GM23338 (cell line): ENCODE data around the gene CLDN7. TPM values are rescaled to one million over a fixed set of nuclear protein-coding genes. Genes with fewer than 3 reads are reported as not detected.

Source experiments
- ATAC-seq: fragments of 200-7000 bp; cut with Tn5 transposase; 3 replicates; pipeline ENCODE4 v1.9.1; 2020
- DNase-seq: peaks from one replicate; pipeline ENCODE4 v3.0.0-alpha.2; 2015; ENCODE audit warnings: low spot score
- H2AFZ ChIP-seq: fragments of 200-600 bp; sonication (generic); 2 replicates; pipeline ENCODE4 v1.8.0; 2016; ENCODE audit warnings: antibody characterized with exemption, mild to moderate bottlenecking, moderate library complexity
- H3F3A ChIP-seq: fragments of 200-600 bp; sonication (generic); replicated peaks from 2 replicates; pipeline ENCODE4 v1.8.0; 2017; ENCODE audit warnings: antibody characterized with exemption, mixed run types, low read depth
- H3K27ac ChIP-seq: fragments of 200-600 bp; sonication (generic); 2 replicates; pipeline ENCODE4 v1.6.1; 2016; ENCODE audit warnings: low read depth
- H3K27me3 ChIP-seq: fragments of 200-600 bp; sonication (generic); 2 replicates; pipeline ENCODE4 v1.8.0; 2016; ENCODE audit warnings: mild to moderate bottlenecking, mixed run types, moderate library complexity; ENCODE audit not compliant: insufficient read depth
- H3K36me3 ChIP-seq: fragments of 200-600 bp; sonication (generic); 2 replicates; pipeline ENCODE4 v1.8.0; 2016; ENCODE audit warnings: mild to moderate bottlenecking; ENCODE audit not compliant: insufficient read depth
- H3K4me1 ChIP-seq: fragments of 200-600 bp; sonication (generic); 2 replicates; pipeline ENCODE4 v1.8.0; 2016; ENCODE audit warnings: mild to moderate bottlenecking, moderate library complexity; ENCODE audit not compliant: insufficient read depth
- H3K4me2 ChIP-seq: fragments of 200-600 bp; sonication (generic); 2 replicates; pipeline ENCODE4 v1.7.1; 2017; ENCODE audit warnings: mixed run types
- H3K4me3 ChIP-seq: fragments of 200-600 bp; sonication (generic); 2 replicates; pipeline ENCODE4 v1.6.1; 2016; ENCODE audit warnings: mixed run types
- H3K79me2 ChIP-seq: fragments of 200-600 bp; sonication (generic); replicated peaks from 2 replicates; pipeline ENCODE4 v1.8.0; 2017; ENCODE audit warnings: mild to moderate bottlenecking; ENCODE audit not compliant: insufficient read depth
- H3K9me2 ChIP-seq: fragments of 200-600 bp; sonication (generic); 2 replicates; pipeline ENCODE4 v1.8.0; 2017; ENCODE audit not compliant: insufficient read depth
- H4K20me1 ChIP-seq: fragments of 200-600 bp; sonication (generic); replicated peaks from 2 replicates; pipeline ENCODE4 v1.8.0; 2017; ENCODE audit warnings: mild to moderate bottlenecking; ENCODE audit not compliant: insufficient read depth
- H3K27ac Mint-ChIP-seq: 2 replicates; pipeline ENCODE4 v1.8.0; 2020; ENCODE audit warnings: inconsistent platforms, mild to moderate bottlenecking, moderate library complexity, mixed read lengths
- H3K27me3 Mint-ChIP-seq: 3 replicates; pipeline ENCODE4 v1.8.0; 2022; ENCODE audit warnings: low read depth, mild to moderate bottlenecking, moderate library complexity, mixed read lengths, inconsistent platforms; ENCODE audit not compliant: insufficient read depth, poor library complexity
- H3K36me3 Mint-ChIP-seq: 3 replicates; pipeline ENCODE4 v1.8.0; 2021; ENCODE audit warnings: low read depth, mild to moderate bottlenecking, inconsistent platforms, moderate library complexity, mixed read lengths
- H3K4me1 Mint-ChIP-seq: 3 replicates; pipeline ENCODE4 v1.8.0; 2020; ENCODE audit warnings: mild to moderate bottlenecking, inconsistent platforms, mixed read lengths
- H3K4me3 Mint-ChIP-seq: 3 replicates; pipeline ENCODE4 v1.8.0; 2021; ENCODE audit warnings: moderate library complexity, mild to moderate bottlenecking, inconsistent platforms, mixed read lengths
- H3K9me3 Mint-ChIP-seq: 3 replicates; pipeline ENCODE4 v1.8.0; 2020; ENCODE audit warnings: moderate library complexity, mild to moderate bottlenecking, inconsistent platforms, mixed read lengths
- CREB1 ChIP-seq: fragments of 250-450 bp; sonication (Bioruptor Pico); IDR thresholded peaks from 2 replicates; pipeline ENCODE4 v1.5.0; 2020; ENCODE audit warnings: low read depth, mild to moderate bottlenecking, moderate library complexity
- EZH2 ChIP-seq: fragments of 200-600 bp; sonication (generic); IDR thresholded peaks from one replicate; pipeline ENCODE4 v1.8.0; 2017; ENCODE audit warnings: antibody characterized with exemption, mild to moderate bottlenecking, low read depth; ENCODE audit not compliant: unreplicated experiment
- JUNB ChIP-seq: IDR thresholded peaks from one replicate; pipeline ENCODE4 v1.6.1; 2016; ENCODE audit warnings: antibody characterized with exemption; ENCODE audit not compliant: unreplicated experiment
- NANOG ChIP-seq: IDR thresholded peaks from 2 replicates; pipeline ENCODE4 v1.6.1; 2016; ENCODE audit warnings: antibody characterized with exemption, borderline replicate concordance
- POLR2AphosphoS5 ChIP-seq: IDR thresholded peaks from 2 replicates; pipeline ENCODE4 v1.6.1; 2016; ENCODE audit warnings: antibody characterized with exemption, low read depth
- REST ChIP-seq: IDR thresholded peaks from one replicate; pipeline ENCODE4 v1.6.1; 2018; ENCODE audit warnings: antibody characterized with exemption; ENCODE audit not compliant: unreplicated experiment
- STAT1 ChIP-seq: IDR thresholded peaks from one replicate; pipeline ENCODE4 v1.6.1; 2016; ENCODE audit warnings: antibody characterized with exemption; ENCODE audit not compliant: unreplicated experiment
- ZNF114 ChIP-seq: fragments of 250-450 bp; sonication (Bioruptor Pico); IDR thresholded peaks from 2 replicates; pipeline ENCODE4 v1.5.0; 2020; ENCODE audit warnings: mild to moderate bottlenecking, moderate library complexity
- ZNF331 ChIP-seq: fragments of 250-450 bp; sonication (Bioruptor Pico); IDR thresholded peaks from 2 replicates; pipeline ENCODE4 v1.5.0; 2020; ENCODE audit warnings: low read depth, mild to moderate bottlenecking, moderate library complexity
- ZNF462 ChIP-seq: fragments of 250-450 bp; sonication (Bioruptor Pico); IDR thresholded peaks from 2 replicates; pipeline ENCODE4 v1.5.0; 2020; ENCODE audit warnings: mild to moderate bottlenecking, moderate library complexity
- polyA plus RNA-seq: library from polyadenylated mRNA; unstranded; fragments of >200 nt; fragmentation: Nextera tagmentation; extraction: Ambion mirVana; gene quantifications from 2 replicates; pipeline ENCODE4 v1.2.1, GENCODE V29; 2016
- total RNA-seq: library from RNA; depleted of rRNA; stranded (reverse); fragments of >200 nt; shearing (Covaris generic); gene quantifications from 2 replicates; pipeline ENCODE4 v1.2.3, GENCODE V29; 2014
- TF ChIP-seq, protein P1 (sequence below): IDR thresholded peaks from 2 replicates; pipeline ENCODE4 v1.6.1; 2016; ENCODE audit warnings: antibody characterized with exemption
- TF ChIP-seq, protein P2 (sequence below), 2 experiments: fragments of 200-600 bp in 1 of 2; sonication (generic) in 1 of 2; conservative IDR thresholded peaks; 2 replicates each; pipeline versions ENCODE4 v1.5.1 to v1.6.1; 2016 to 2017; ENCODE audit warnings: antibody characterized with exemption in 2 of 2, low read depth in 2 of 2, mild to moderate bottlenecking in 2 of 2, moderate library complexity in 1 of 2

Gene CLDN7
- total and polyA plus RNA-seq, 2 experiments from 2014 or later = 50.7 to 111 TPM

- Histone ChIP-seq H3K4me3 (no peak overlapping the region), H2AFZ (no peak overlapping the region), H3K36me3 (peaks cover 4% of the 10 kb centered on the region; the same call in 1 of the 2 replicates), H3K27ac (no peak overlapping the region), H3K4me1 (peaks cover 15% of the 10 kb centered on the region; the same call in 1 of the 2 replicates), H4K20me1 (peaks cover 37% of the 10 kb centered on the region), H3K9me2 (no peaks in the 10 kb centered on the region), H3K27me3 (no peaks in the 10 kb centered on the region), H3K79me2 (peaks cover 41% of the 10 kb centered on the region), H3F3A (peaks cover 2% of the 10 kb centered on the region; the same call in 1 of the 2 replicates), H3K4me2 (no peak overlapping the region)
- TF ChIP-seq POLR2AphosphoS5 (no peak), ZNF114 (CRISPR knock-in tag) (no peak), STAT1 (no peak), CREB1 (CRISPR knock-in tag) (no peak), REST (no peak), JUNB (no peak), NANOG (no peak), ZNF331 (CRISPR knock-in tag) (no peak), EZH2 (no peak), ZNF462 (CRISPR knock-in tag) (no peak)
- TF ChIP-seq, protein P1, sequence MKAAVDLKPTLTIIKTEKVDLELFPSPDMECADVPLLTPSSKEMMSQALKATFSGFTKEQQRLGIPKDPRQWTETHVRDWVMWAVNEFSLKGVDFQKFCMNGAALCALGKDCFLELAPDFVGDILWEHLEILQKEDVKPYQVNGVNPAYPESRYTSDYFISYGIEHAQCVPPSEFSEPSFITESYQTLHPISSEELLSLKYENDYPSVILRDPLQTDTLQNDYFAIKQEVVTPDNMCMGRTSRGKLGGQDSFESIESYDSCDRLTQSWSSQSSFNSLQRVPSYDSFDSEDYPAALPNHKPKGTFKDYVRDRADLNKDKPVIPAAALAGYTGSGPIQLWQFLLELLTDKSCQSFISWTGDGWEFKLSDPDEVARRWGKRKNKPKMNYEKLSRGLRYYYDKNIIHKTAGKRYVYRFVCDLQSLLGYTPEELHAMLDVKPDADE = no peak
- TF ChIP-seq, protein P2, sequence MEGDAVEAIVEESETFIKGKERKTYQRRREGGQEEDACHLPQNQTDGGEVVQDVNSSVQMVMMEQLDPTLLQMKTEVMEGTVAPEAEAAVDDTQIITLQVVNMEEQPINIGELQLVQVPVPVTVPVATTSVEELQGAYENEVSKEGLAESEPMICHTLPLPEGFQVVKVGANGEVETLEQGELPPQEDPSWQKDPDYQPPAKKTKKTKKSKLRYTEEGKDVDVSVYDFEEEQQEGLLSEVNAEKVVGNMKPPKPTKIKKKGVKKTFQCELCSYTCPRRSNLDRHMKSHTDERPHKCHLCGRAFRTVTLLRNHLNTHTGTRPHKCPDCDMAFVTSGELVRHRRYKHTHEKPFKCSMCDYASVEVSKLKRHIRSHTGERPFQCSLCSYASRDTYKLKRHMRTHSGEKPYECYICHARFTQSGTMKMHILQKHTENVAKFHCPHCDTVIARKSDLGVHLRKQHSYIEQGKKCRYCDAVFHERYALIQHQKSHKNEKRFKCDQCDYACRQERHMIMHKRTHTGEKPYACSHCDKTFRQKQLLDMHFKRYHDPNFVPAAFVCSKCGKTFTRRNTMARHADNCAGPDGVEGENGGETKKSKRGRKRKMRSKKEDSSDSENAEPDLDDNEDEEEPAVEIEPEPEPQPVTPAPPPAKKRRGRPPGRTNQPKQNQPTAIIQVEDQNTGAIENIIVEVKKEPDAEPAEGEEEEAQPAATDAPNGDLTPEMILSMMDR (conservative IDR thresholded peaks at IDR 0.05; ENCODE audit: low read depth in 2 of 2) = no peak
- Mint-ChIP-seq H3K27me3 (peaks cover 13% of the 10 kb centered on the region), H3K4me1 (peaks cover 16% of the 10 kb centered on the region), H3K27ac (no peak overlapping the region), H3K36me3 (peaks cover 65% of the 10 kb centered on the region), H3K9me3 (no peaks in the 10 kb centered on the region), H3K4me3 (no peak overlapping the region)
- no peak for DNase-seq
- no peak for ATAC-seq
Measured at GRCh38 chr17:7228920-7229319, 33.4 kb downstream of the CLDN7 start.
